MM.1S (cell line): ENCODE results near the gene SEL1L.

Experiments used
- EZH2 ChIP-seq: fragments of 300-600 bp; sonication (generic); optimal IDR thresholded peaks from 2 replicates; pipeline ENCODE3; 2017; ENCODE audit warnings: low read depth, mild to moderate bottlenecking, antibody characterized with exemption, low read length, mixed read lengths
- TF ChIP-seq, protein P1 (sequence below): fragments of 300-600 bp; sonication (generic); IDR thresholded peaks from 2 replicates; pipeline ENCODE4 v1.5.1; 2016; ENCODE audit warnings: antibody characterized with exemption, low read length, mixed read lengths

GRCh38 chr14:81485372-81485771 lies 48.3 kb downstream of the SEL1L start:
- TF ChIP-seq EZH2 = no peak
- TF ChIP-seq, protein P1, sequence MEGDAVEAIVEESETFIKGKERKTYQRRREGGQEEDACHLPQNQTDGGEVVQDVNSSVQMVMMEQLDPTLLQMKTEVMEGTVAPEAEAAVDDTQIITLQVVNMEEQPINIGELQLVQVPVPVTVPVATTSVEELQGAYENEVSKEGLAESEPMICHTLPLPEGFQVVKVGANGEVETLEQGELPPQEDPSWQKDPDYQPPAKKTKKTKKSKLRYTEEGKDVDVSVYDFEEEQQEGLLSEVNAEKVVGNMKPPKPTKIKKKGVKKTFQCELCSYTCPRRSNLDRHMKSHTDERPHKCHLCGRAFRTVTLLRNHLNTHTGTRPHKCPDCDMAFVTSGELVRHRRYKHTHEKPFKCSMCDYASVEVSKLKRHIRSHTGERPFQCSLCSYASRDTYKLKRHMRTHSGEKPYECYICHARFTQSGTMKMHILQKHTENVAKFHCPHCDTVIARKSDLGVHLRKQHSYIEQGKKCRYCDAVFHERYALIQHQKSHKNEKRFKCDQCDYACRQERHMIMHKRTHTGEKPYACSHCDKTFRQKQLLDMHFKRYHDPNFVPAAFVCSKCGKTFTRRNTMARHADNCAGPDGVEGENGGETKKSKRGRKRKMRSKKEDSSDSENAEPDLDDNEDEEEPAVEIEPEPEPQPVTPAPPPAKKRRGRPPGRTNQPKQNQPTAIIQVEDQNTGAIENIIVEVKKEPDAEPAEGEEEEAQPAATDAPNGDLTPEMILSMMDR = no peak
